ENCODE data around the gene GPRASP1.

GPRASP1 gene, protein sequence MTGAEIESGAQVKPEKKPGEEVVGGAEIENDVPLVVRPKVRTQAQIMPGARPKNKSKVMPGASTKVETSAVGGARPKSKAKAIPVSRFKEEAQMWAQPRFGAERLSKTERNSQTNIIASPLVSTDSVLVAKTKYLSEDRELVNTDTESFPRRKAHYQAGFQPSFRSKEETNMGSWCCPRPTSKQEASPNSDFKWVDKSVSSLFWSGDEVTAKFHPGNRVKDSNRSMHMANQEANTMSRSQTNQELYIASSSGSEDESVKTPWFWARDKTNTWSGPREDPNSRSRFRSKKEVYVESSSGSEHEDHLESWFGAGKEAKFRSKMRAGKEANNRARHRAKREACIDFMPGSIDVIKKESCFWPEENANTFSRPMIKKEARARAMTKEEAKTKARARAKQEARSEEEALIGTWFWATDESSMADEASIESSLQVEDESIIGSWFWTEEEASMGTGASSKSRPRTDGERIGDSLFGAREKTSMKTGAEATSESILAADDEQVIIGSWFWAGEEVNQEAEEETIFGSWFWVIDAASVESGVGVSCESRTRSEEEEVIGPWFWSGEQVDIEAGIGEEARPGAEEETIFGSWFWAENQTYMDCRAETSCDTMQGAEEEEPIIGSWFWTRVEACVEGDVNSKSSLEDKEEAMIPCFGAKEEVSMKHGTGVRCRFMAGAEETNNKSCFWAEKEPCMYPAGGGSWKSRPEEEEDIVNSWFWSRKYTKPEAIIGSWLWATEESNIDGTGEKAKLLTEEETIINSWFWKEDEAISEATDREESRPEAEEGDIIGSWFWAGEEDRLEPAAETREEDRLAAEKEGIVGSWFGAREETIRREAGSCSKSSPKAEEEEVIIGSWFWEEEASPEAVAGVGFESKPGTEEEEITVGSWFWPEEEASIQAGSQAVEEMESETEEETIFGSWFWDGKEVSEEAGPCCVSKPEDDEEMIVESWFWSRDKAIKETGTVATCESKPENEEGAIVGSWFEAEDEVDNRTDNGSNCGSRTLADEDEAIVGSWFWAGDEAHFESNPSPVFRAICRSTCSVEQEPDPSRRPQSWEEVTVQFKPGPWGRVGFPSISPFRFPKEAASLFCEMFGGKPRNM (N-terminal part only)

DNA sequence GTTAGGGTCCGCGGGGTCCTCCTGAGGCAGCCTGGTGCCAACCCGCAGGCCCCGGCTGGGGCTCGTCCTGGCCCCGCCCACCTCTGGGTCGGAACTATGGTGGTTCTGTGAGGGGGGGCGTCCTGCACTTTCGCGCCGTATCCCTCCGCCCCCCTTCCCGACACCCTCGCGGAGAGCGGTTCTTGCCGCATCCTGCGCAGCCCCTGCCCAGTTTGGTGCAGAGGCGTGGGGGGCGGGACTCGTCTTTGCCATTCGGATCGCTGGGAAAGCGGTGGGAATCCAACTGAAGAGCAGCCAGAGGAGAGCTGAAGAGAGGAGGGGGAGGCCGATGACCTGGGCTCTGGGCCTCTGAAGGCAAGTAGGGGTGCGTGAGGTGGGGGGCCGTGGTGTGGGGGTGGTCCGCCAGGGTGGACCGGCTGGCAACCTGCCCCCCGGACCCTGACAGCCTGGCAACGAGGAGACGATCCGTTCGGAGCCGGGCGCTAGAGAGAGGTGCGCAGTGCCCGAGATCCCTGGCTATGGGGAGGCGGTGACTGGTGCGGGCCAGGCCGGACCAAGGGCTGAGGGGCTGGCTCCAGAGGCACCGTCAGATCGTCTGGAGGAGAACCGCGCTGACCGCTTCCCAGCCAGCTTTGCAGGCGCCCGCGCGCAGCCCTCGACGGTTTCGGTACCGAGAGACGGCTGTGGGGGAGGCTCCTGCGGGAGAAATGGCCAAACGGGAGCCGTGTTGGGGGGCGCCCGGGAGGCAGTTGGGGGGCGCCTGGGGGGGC, at the start of gene GPRASP1:
TSS of gene GPRASP1 (plus strand) at position 242 of the 770 bp plus-strand sequence. CDS start 2,431 bp downstream, outside the sequence.
- no peaks in the 10 kb centered on the region for H3K9me2 ChIP-seq (replicated peaks; ENCODE audit: low read depth, low read length)
- H3K4me2 ChIP-seq (ENCODE audit: low read depth, low read length, poor library complexity, severe bottlenecking) = no peak within 1 kb of the TSS
- no peaks in the 10 kb centered on the region for H3K9me3 ChIP-seq (ENCODE audit: insufficient read depth, low read depth, low read length)
- H3K4me1 ChIP-seq (ENCODE audit: insufficient read depth, low read length, poor library complexity, severe bottlenecking) = no peaks in the 10 kb centered on the region
- H3K36me3 ChIP-seq (ENCODE audit: insufficient read depth, low read length) = no peaks in the 10 kb centered on the region
- H3K9ac ChIP-seq (ENCODE audit: low read depth, low read length, poor library complexity, severe bottlenecking) = no peak within 1 kb of the TSS
- H3K27me3 ChIP-seq (ENCODE audit: insufficient read depth, low read length, poor library complexity, severe bottlenecking) = no peaks in the 10 kb centered on the region
- H4K20me1 ChIP-seq (ENCODE audit: insufficient read depth, low read length, poor library complexity, severe bottlenecking) = no peaks in the 10 kb centered on the region
- H2AFZ ChIP-seq (ENCODE audit: low read length) = no peak within 1 kb of the TSS
- no peaks in the 10 kb centered on the region for H3F3A ChIP-seq (ENCODE audit: low read depth)
- H3K79me2 ChIP-seq (ENCODE audit: insufficient read depth, low read length) = no peaks in the 10 kb centered on the region
- no peak for TF ChIP-seq EZH2phosphoT487 (IDR thresholded peaks at IDR 0.05; ENCODE audit: borderline replicate concordance)
- TF ChIP-seq, protein P1, sequence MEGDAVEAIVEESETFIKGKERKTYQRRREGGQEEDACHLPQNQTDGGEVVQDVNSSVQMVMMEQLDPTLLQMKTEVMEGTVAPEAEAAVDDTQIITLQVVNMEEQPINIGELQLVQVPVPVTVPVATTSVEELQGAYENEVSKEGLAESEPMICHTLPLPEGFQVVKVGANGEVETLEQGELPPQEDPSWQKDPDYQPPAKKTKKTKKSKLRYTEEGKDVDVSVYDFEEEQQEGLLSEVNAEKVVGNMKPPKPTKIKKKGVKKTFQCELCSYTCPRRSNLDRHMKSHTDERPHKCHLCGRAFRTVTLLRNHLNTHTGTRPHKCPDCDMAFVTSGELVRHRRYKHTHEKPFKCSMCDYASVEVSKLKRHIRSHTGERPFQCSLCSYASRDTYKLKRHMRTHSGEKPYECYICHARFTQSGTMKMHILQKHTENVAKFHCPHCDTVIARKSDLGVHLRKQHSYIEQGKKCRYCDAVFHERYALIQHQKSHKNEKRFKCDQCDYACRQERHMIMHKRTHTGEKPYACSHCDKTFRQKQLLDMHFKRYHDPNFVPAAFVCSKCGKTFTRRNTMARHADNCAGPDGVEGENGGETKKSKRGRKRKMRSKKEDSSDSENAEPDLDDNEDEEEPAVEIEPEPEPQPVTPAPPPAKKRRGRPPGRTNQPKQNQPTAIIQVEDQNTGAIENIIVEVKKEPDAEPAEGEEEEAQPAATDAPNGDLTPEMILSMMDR (conservative IDR thresholded peaks at IDR 0.05; ENCODE audit: low read length) = no peak
- no peak within 1 kb of the TSS for H3K4me3 ChIP-seq (ENCODE audit: low read length, poor library complexity, severe bottlenecking)

DNA sequence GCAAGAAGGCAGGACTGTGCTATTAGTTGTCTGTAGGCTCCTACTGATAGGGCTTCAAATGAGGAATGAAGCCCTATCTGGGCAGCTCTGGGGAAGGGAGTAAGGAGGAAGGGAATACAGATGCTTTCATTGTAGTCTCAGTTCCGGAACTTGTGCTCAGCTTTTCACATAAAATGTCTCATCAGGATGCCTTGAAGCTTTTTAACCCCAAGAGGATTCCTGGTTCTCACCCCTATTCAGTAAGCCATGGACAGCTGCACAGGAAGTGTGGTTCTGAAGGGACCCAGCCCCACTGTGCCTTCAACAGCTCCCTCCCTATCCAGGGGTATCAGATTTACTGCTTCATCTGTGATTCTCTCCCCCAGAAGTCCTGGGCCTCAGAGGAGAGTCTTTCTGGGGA, 47.0 kb upstream of the GPRASP1 start:
- Histone ChIP-seq H2AFZ (ENCODE audit: low read length) (no peak overlapping the region), H3K9ac (ENCODE audit: low read depth, low read length, poor library complexity, severe bottlenecking) (no peak overlapping the region), H3K4me3 (ENCODE audit: low read length, poor library complexity, severe bottlenecking) (peak overlapping the region; percentile 46), H3K9me2 (replicated peaks; ENCODE audit: low read depth, low read length) (no peaks in the 10 kb centered on the region), H3K36me3 (ENCODE audit: insufficient read depth, low read length) (no peaks in the 10 kb centered on the region), H4K20me1 (ENCODE audit: insufficient read depth, low read length, poor library complexity, severe bottlenecking) (no peaks in the 10 kb centered on the region), H3F3A (ENCODE audit: low read depth) (no peaks in the 10 kb centered on the region), H3K9me3 (ENCODE audit: insufficient read depth, low read depth, low read length) (no peaks in the 10 kb centered on the region), H3K4me1 (ENCODE audit: insufficient read depth, low read length, poor library complexity, severe bottlenecking) (peaks cover 23% of the 10 kb centered on the region), H3K79me2 (ENCODE audit: insufficient read depth, low read length) (peaks cover 31% of the 10 kb centered on the region), H3K4me2 (ENCODE audit: low read depth, low read length, poor library complexity, severe bottlenecking) (peak overlapping the region; percentile 54), H3K27me3 (ENCODE audit: insufficient read depth, low read length, poor library complexity, severe bottlenecking) (no peaks in the 10 kb centered on the region)
- no peak for TF ChIP-seq EZH2phosphoT487 (IDR thresholded peaks at IDR 0.05; ENCODE audit: borderline replicate concordance)
- TF ChIP-seq, protein P1 (conservative IDR thresholded peaks at IDR 0.05; ENCODE audit: low read length) = no peak

DNA sequence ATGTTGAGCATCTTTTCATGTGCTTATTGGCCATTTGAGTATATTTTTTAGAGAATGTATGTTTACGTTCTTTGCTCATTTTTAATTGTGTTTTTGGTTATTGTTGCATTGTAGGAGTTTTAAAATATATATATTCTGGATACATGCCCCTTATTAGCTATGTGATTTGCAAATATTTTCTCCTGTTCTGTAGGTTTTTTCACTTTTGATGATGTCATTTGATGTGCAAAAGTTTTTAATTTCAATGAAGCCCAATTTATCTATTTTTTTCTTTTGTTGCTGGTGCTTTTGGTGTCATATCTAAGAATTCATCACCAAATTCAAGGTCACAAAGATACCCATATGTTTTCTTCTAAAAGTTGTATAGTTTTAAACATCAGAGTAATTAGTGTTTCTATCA, 45.2 kb upstream of the GPRASP1 start:
- Histone ChIP-seq H3K4me1 (ENCODE audit: insufficient read depth, low read length, poor library complexity, severe bottlenecking) (peaks cover 19% of the 10 kb centered on the region), H3K36me3 (ENCODE audit: insufficient read depth, low read length) (peaks cover 2% of the 10 kb centered on the region; the same call in 1 of the 2 replicates), H3K9me2 (replicated peaks; ENCODE audit: low read depth, low read length) (no peaks in the 10 kb centered on the region), H3K9ac (ENCODE audit: low read depth, low read length, poor library complexity, severe bottlenecking) (no peak overlapping the region), H3K27me3 (ENCODE audit: insufficient read depth, low read length, poor library complexity, severe bottlenecking) (no peaks in the 10 kb centered on the region), H3K79me2 (ENCODE audit: insufficient read depth, low read length) (peaks cover 23% of the 10 kb centered on the region), H2AFZ (ENCODE audit: low read length) (no peak overlapping the region), H4K20me1 (ENCODE audit: insufficient read depth, low read length, poor library complexity, severe bottlenecking) (no peaks in the 10 kb centered on the region), H3K4me2 (ENCODE audit: low read depth, low read length, poor library complexity, severe bottlenecking) (peak overlapping the region; percentile 54), H3K4me3 (ENCODE audit: low read length, poor library complexity, severe bottlenecking) (no peak overlapping the region), H3F3A (ENCODE audit: low read depth) (no peaks in the 10 kb centered on the region), H3K9me3 (ENCODE audit: insufficient read depth, low read depth, low read length) (no peaks in the 10 kb centered on the region)
- TF ChIP-seq EZH2phosphoT487 (IDR thresholded peaks at IDR 0.05; ENCODE audit: borderline replicate concordance) = no peak
- TF ChIP-seq, protein P1 (conservative IDR thresholded peaks at IDR 0.05; ENCODE audit: low read length) = no peak
